HCT116 (cell line): ENCODE results near the gene YAE1. TPM values are rescaled to one million over a fixed set of nuclear protein-coding genes. Genes with fewer than 3 reads are reported as not detected.

Source experiments
- ATAC-seq: fragments of 200-7000 bp; cut with Tn5 transposase; 2 replicates; pipeline ENCODE4 v1.9.1; 2020; ENCODE audit warnings: mild to moderate bottlenecking, moderate library complexity
- BruUV-seq: library from RNA; stranded (reverse); fragments of 400-500 nt; replicated peaks from 2 replicates; lab custom pipeline; 2021; lab: Mats Ljungman, UMichigan
- CTCF ChIA-PET: fragments of 300-600 bp; sonication (Branson Sonifier 250); formaldehyde crosslinking; loops from one replicate; lab custom pipeline; 2021; ENCODE audit warnings: antibody characterized with exemption; lab: Charles Lee
- POLR2A ChIA-PET: fragments of 300-600, 350-600 bp; sonication (Branson Sonifier 250); formaldehyde crosslinking; loops from one replicate; lab custom pipeline; 2021; ENCODE audit warnings: antibody characterized with exemption; lab: Charles Lee
- RAD21 ChIA-PET, 2 experiments: fragments of 300-600 bp; sonication (Branson Sonifier 250); formaldehyde crosslinking; loops; one replicate each; lab custom pipeline; 2023; ENCODE audit warnings: low total read pairs in 2 of 2; ENCODE audit not compliant: uncharacterized antibody in 2 of 2, unreplicated experiment in 2 of 2, low non-redundant PET in 1 of 2; lab: Charles Lee
- DNase-seq: peaks from one replicate; pipeline ENCODE4 v3.0.0-alpha.2; 2010; ENCODE audit warnings: low read depth, low spot score
- H2AFZ ChIP-seq: fragments of 200-600 bp; shearing (Covaris generic), sonication (generic); 2 replicates; pipeline ENCODE4 v1.6.1; 2017; ENCODE audit warnings: low read depth, mixed run types, mixed read lengths, antibody characterized with exemption, low read length; ENCODE audit not compliant: poor library complexity, severe bottlenecking
- H3K27ac ChIP-seq: 2 replicates; pipeline ENCODE4 v1.5.1; 2012; ENCODE audit warnings: low read depth, low read length
- H3K27me3 ChIP-seq: fragments of 200-600 bp; sonication (generic); 2 replicates; pipeline ENCODE4 v1.6.1; 2016; ENCODE audit warnings: mixed run types, low read length, mixed read lengths; ENCODE audit not compliant: insufficient read depth
- H3K36me3 ChIP-seq, 2 experiments: fragments of 200-500 bp in 1 of 2; fragments of 200-600 bp in 1 of 2; sonication (Bioruptor generic) in 1 of 2; sonication (generic) in 1 of 2; 2 replicates each; pipeline versions ENCODE4 v1.5.1 to v1.6.1; 2014 to 2016; ENCODE audit warnings: low read length in 2 of 2, inconsistent platforms in 1 of 2, mixed read lengths in 1 of 2, mixed run types in 1 of 2; ENCODE audit not compliant: insufficient read depth in 2 of 2, control insufficient read depth in 1 of 2
- H3K4me1 ChIP-seq, 2 experiments: fragments of 200-600 bp in 1 of 2; sonication (generic) in 1 of 2; 2 replicates each; pipeline versions ENCODE4 v1.5.1 to v1.6.1; 2012 to 2017; ENCODE audit warnings: low read length in 2 of 2, inconsistent platforms in 1 of 2, mild to moderate bottlenecking in 1 of 2, mixed read lengths in 1 of 2, mixed run types in 1 of 2, moderate library complexity in 1 of 2; ENCODE audit not compliant: insufficient read depth in 2 of 2, control insufficient read depth in 1 of 2
- H3K4me2 ChIP-seq: fragments of 200-600 bp; sonication (generic); 2 replicates; pipeline ENCODE4 v1.6.1; 2017; ENCODE audit warnings: mixed run types, low read length, mixed read lengths
- H3K4me3 ChIP-seq, 2 experiments: fragments of 200-600 bp in 1 of 2; sonication (generic) in 1 of 2; replicated peaks in 1 of 2; 2 replicates each; pipeline ENCODE4 v1.5.1; 2011 to 2016; ENCODE audit warnings: low read length in 2 of 2, control low read depth in 1 of 2, low read depth in 1 of 2, mild to moderate bottlenecking in 1 of 2, mixed read lengths in 1 of 2, mixed run types in 1 of 2
- H3K79me2 ChIP-seq: fragments of 200-600 bp; sonication (generic); 2 replicates; pipeline ENCODE4 v1.6.1; 2017; ENCODE audit warnings: mild to moderate bottlenecking, mixed run types, low read length, moderate library complexity, mixed read lengths; ENCODE audit not compliant: insufficient read depth
- H3K9ac ChIP-seq: fragments of 200-600 bp; sonication (generic); 2 replicates; pipeline ENCODE4 v1.6.1; 2016; ENCODE audit warnings: low read length, mixed read lengths
- H3K9me2 ChIP-seq: fragments of 200-600 bp; sonication (generic), shearing (Covaris generic); 2 replicates; pipeline ENCODE4 v1.6.1; 2017; ENCODE audit warnings: mixed run types, mild to moderate bottlenecking, moderate library complexity; ENCODE audit not compliant: insufficient read depth
- H3K9me3 ChIP-seq, 2 experiments: fragments of 200-500 bp in 1 of 2; fragments of 200-600 bp in 1 of 2; sonication (Bioruptor generic) in 1 of 2; sonication (generic) in 1 of 2; 2 replicates each; pipeline ENCODE4 v1.6.1; 2014 to 2017; ENCODE audit warnings: low read length in 2 of 2, mixed read lengths in 2 of 2, inconsistent platforms in 1 of 2, low read depth in 1 of 2, mild to moderate bottlenecking in 1 of 2, mixed run types in 1 of 2, moderate library complexity in 1 of 2; ENCODE audit not compliant: control insufficient read depth in 1 of 2, insufficient read depth in 1 of 2
- H4K20me1 ChIP-seq: fragments of 200-600 bp; sonication (generic), shearing (Covaris generic); 2 replicates; pipeline ENCODE4 v1.6.1; 2017; ENCODE audit warnings: mixed run types, mild to moderate bottlenecking, moderate library complexity; ENCODE audit not compliant: insufficient read depth
- CBX3 ChIP-seq: IDR thresholded peaks from 2 replicates; pipeline ENCODE4 v1.6.1; 2012; ENCODE audit warnings: low read depth
- CEBPB ChIP-seq: IDR thresholded peaks from 2 replicates; pipeline ENCODE4 v1.6.1; 2012; ENCODE audit warnings: low read depth
- ELF1 ChIP-seq: IDR thresholded peaks from 2 replicates; pipeline ENCODE4 v1.6.1; 2012; ENCODE audit warnings: low read depth, borderline replicate concordance
- EZH2phosphoT487 ChIP-seq: fragments of 200-600 bp; IDR thresholded peaks from 2 replicates; pipeline ENCODE4 v1.6.1; 2018; ENCODE audit warnings: antibody characterized with exemption, borderline replicate concordance
- POLR2AphosphoS5 ChIP-seq: IDR thresholded peaks from 2 replicates; pipeline ENCODE4 v1.6.1; 2011; ENCODE audit warnings: mild to moderate bottlenecking, low read depth, low read length, moderate library complexity
- SIN3A ChIP-seq: IDR thresholded peaks from 2 replicates; pipeline ENCODE4 v1.6.1; 2012; ENCODE audit warnings: low read depth
- intact Hi-C: fragments of 100-400 bp; cut with micrococcal nuclease; formaldehyde crosslinking; loops from 2 replicates; pipeline ENCODE4 v1.10.0; 2022
- total RNA-seq: library from RNA; stranded (reverse); gene quantifications from one replicate; pipeline ENCODE4 v1.2.1, GENCODE V29; 2021; ENCODE audit not compliant: unreplicated experiment

Gene YAE1
- total RNA-seq, 1 experiment from 2014 or later = 16.9 TPM

DNA sequence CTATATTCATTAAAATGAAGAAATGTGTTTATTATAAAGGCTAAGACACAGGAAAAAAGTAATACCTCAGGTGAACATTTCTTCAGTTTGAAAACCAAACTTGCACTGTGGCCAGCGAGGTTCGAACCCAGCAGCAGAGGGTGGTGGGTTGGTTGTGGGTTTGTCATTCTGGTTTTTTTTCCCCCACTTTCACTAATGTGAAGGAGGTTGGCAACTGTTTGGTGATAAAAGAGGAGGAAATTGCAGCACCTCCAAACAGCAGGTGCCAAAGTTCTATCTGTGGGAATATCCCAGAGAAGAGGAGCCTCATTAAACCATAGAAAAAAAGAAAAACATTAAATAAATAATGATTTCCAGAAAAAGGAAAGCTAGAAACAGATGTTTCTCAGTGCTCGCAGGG is 36.6 kb upstream of the YAE1 start:
- Histone ChIP-seq H3K36me3 (no peaks in the 10 kb centered on the region), H3K27me3 (no peaks in the 10 kb centered on the region), H2AFZ (no peak overlapping the region), H3K9me3 (no peaks in the 10 kb centered on the region), H3K27ac (no peak overlapping the region), H3K79me2 (no peaks in the 10 kb centered on the region), H3K4me3 (no peak overlapping the region), H3K4me2 (no peak overlapping the region), H4K20me1 (no peaks in the 10 kb centered on the region), H3K4me1 (no peaks in the 10 kb centered on the region), H3K9me2 (no peaks in the 10 kb centered on the region), H3K9ac (no peak overlapping the region)
- DNase-seq (no peak), ATAC-seq (no peak)
- TF ChIP-seq EZH2phosphoT487 = no peak
- ChIA-PET RAD21 (no interaction called here), POLR2A (no interaction called here), CTCF (no interaction called here)
- intact Hi-C loops = no loop called here
- BruUV-seq = no TSS peak

- intact Hi-C loops = no loop called here
- Histone ChIP-seq H3K9me3 (no peaks in the 10 kb centered on the region), H3K4me3 (no peak overlapping the region), H2AFZ (no peak overlapping the region), H3K9ac (no peak overlapping the region), H4K20me1 (no peaks in the 10 kb centered on the region), H3K27me3 (no peaks in the 10 kb centered on the region), H3K79me2 (no peaks in the 10 kb centered on the region), H3K4me1 (no peaks in the 10 kb centered on the region), H3K36me3 (no peaks in the 10 kb centered on the region), H3K4me2 (no peak overlapping the region), H3K27ac (no peak overlapping the region), H3K9me2 (no peaks in the 10 kb centered on the region)
- DNase-seq (no peak), ATAC-seq (no peak)
- no TSS peak for BruUV-seq
- ChIA-PET RAD21 (no interaction called here), CTCF (no interaction called here), POLR2A (no interaction called here)
- no peak for TF ChIP-seq SIN3A
- no peak for TF ChIP-seq CBX3
- TF ChIP-seq CEBPB = no peak
- no peak for TF ChIP-seq ELF1
- no peak for TF ChIP-seq POLR2AphosphoS5
Measured at GRCh38 chr7:39530971-39531370, 35.2 kb upstream of the YAE1 start.
